ENCODE results near the gene DGCR6.
A peak's percentile ranks its signal among the peaks of the same experiment; 100 is the strongest.
"Not testable (repeated sequence)": the region's sequence is repeated elsewhere in the genome, so short reads cannot be mapped to it uniquely, and the experiment has no call there.

The DGCR6 gene

DNA sequence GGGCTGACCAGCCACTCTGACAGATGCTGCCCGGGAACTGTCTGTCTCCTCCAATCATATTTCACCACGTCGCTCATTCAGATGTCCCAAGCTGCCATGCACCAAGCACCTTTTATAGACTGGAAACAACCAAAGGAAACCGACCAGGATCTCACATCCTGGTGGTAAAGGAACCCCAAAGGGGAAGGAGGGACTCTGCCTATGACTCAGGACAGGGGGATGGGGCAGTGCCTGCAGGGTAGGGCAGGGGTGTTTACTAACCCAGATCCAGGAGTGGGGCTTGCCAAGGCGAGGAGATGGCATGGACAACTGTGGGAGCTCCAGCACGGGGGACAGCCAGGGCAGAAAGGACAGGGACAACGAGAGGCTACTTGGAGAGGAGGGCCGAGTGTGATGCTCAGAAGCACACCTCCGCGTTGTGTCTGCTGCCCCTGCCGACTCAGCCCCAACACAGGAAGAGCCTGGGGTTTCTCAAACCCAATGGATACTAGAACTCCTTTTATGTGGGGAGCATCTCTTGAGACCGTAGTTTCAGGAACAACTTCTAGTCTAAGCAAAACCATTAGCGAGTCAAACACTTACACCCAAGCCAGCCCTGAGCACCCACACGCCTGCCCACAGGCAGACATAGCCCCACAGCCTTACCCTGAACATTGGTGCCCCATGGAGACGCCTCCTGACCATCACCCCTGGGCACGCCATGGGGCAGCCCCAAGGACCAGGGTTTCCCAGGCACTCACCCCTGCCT lies 26.0 kb downstream of the DGCR6 start:
- DNase-seq (ENCODE audit: low spot score): no peak

DNA sequence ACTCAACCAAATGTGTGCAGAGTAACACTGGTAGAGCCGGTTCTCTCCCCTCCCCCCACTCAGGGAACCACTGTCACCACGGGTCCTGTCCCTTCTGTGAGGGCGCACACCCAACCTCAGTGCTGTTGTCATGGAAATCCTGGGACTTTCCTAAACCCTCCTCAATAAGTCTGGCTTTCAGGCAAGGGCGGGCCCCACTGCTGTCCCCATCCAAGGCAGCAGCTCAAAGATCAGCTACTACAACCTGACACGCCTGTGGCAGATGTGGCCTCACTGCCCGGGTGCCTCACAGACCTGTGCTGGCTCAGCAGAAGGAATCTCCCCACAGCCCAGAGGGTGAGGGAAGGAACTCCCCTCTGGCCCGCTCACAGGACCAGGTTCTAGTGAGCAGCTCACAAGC lies 27.8 kb downstream of the DGCR6 start:
- no peak for DNase-seq (ENCODE audit: low spot score)

DNA sequence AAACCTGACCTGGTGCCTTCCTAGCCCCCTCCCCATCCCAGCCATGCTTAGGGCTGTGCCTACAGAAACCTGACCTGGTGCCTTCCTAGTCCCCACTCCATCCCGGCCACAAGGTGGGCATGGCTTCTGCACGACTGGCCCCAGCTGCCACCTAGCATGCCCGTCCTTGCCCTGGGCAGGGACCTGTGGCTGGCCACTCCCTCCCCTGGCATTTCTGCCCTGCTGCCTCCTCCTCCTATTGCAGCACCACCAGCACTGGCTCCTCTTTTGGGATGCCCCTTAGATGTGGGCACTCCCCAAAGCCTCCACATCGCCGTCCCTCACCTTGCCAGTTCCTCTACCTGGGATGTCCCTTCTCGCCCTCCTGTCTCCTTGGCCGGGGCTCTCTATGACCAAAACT lies 28.6 kb downstream of the DGCR6 start:
- DNase-seq (ENCODE audit: low spot score): not testable (repeated sequence)

DNA sequence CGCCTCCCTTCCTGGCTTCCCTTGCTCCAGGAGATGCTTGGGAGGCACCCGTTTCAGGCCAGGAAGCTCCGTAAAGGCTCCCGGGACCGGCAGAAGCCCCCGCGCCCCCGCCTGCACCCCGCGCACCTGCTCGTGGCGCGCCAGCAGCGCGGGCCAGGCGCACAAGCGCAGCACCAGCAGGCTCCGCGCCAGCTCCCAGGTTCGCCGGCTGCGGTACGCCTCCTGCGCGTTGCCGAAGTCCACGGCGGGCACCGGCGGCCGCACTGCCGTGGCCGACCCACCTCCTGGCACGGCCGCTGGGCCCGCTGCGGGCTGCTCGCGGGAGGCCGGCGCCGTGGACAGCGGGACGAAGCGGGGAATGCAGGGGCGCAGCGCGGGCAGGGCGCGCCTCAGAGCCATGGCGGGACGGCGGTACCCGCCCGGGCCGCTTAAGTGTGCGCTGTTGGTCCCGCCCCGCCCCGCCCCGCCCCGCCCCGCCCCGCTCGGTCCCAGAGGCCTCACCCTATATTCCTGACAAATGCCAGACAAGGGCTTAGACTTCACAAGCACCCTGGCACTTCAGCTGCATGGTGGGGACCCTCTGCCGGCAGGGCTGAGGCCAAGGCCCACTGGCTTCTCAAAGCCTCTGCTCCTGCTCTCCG lies 29.9 kb downstream of the DGCR6 start, which contains the start of gene PRODH:
PRODH (minus strand) TSS at position 405 of the 641 bp plus-strand sequence; CDS start at position 399, 6 bp downstream.
- DNase-seq (ENCODE audit: low spot score): no peak

DNA sequence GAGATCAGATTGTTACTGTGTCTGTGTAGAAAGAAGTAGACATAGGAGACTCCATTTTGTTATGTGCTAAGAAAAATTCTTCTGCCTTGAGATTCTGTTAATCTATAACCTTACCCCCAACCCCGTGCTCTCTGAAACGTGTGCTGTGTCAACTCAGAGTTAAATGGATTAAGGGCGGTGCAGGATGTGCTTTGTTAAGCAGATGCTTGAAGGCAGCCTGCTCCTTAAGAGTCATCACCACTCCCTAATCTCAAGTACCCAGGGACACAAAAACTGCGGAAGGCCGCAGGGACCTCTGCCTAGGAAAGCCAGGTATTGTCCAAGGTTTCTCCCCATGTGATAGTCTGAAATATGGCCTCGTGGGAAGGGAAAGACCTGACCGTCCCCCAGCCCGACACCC lies 32.6 kb downstream of the DGCR6 start:
- not testable (repeated sequence) for DNase-seq (ENCODE audit: low spot score)

DNA sequence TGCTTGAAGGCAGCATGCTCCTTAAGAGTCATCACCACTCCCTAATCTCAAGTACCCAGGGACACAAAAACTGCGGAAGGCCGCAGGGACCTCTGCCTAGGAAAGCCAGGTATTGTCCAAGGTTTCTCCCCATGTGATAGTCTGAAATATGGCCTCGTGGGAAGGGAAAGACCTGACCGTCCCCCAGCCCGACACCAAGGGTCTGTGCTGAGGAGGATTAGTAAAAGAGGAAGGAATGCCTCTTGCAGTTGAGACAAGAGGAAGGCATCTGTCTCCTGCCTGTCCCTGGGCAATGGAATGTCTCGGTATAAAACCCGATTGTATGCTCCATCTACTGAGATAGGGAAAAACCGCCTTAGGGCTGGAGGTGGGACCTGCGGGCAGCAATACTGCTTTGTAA lies 41.0 kb downstream of the DGCR6 start:
- not testable (repeated sequence) for DNase-seq (ENCODE audit: low spot score)

DNA sequence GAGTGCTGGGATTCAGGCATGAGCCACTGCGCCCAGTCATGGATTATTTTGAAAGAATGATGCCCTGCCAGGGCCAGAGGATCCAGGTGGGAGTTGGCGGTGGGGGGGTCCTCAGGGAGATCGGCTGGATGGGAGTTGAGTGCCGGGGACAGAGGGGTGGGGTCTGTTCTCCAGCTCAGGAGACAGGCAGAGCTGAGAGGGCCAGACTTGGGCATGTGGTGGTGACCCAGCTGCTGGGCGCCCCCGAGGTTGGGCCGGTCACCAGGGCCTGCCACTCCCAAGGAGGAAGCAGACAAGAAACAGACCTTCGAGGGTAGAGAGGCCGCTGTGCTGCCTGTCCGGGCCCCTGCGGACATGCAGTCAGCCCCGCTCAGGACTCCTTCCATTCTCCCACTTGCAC lies 41.8 kb downstream of the DGCR6 start:
- DNase-seq (ENCODE audit: low spot score): no peak

DNA sequence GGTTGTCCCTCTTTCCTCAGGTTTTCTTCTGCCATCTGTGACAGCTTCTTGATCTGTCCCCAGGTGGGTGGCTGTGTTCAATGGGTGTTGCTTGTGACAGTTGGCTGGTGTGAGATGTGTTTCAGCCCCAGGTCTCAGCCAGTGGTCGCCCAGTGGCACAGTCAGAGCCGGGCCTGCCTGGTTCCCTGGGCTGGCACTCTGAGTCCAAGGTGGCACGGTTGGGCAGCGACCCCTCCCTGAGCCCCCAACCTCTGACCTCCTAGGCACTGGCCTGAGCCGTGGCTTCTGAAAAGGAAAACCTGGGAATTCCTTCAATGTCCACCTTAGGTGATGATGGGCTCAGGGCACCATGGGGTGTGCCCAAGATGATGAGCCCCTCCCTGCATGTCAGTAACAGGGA lies 44.0 kb downstream of the DGCR6 start:
- DNase-seq (ENCODE audit: low spot score): no peak

DNA sequence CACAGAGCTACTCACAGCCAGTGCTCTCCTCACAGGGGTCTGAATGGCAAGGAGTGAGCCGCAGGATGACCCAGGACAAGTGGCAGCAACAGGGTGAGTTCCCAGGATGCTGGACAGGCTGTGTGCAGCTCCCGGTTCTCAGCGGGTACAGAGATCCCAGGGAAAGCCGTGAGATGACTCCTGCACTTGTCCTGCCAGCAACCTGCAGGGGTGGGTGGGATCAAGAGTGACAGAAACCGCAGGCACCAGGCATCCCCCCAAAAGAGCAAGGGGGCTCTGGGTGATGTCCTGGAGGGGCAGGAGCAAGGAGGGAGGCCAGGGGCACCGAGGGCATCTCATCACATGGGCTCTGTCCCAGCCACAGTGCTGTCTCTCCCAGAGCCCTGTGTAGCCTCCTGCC lies 45.9 kb downstream of the DGCR6 start:
- DNase-seq (ENCODE audit: low spot score): no peak

DNA sequence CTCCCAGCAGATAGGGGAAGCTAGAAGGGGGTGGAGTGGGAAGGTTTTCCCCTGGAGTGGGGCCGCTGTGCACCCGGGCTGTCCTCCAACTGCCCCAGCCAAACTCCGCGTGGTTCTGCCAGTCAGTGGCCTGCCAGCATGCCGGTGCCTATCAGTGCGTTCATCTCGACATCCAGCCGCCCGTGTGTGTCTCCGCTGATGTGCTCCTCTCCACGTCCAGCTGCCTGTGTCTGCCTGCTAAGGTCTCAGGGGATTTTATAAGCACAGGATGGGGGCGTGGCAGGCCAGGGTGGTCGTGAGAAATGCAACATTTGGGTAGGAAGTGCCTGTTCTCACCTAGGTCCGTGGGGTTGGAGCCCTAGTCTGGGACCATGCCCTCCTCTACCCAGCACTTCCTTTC lies 47.0 kb downstream of the DGCR6 start:
- not testable (repeated sequence) for DNase-seq (ENCODE audit: low spot score)

DNA sequence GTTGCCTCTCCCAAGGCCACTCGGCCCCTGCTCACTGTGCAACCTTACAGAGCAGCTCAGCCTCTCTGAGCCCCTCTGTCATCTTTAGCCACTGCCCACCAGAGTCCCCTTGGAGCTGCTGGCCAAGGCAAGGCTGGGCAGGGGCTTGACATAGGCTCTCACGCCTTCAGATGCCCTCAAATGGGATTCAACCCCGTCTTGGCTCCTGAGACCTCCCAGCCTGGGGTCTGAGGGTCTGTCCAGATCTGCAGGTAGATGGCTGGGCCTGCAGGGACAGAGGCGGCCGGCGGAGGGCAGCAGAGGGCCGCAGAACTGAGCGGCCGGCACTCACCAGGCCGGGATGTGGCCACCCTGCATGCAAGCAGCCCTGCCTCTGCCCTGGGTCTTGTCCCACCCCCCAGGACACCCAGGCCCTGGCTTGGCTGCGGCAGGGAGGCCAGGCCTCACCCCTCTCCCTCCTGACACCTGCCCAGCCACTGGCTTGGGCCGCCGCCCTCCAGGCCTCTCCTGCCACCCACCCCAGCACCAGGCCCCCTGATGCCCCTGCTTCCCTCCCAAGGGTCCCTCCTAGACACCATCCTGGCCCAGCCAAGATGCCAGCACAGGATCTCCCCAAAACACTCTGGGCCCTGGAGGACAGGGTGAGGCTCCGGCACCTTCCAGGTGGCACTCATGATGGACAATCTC lies 48.3 kb downstream of the DGCR6 start:
- DNase-seq (ENCODE audit: low spot score): peak; percentile 59

DNA sequence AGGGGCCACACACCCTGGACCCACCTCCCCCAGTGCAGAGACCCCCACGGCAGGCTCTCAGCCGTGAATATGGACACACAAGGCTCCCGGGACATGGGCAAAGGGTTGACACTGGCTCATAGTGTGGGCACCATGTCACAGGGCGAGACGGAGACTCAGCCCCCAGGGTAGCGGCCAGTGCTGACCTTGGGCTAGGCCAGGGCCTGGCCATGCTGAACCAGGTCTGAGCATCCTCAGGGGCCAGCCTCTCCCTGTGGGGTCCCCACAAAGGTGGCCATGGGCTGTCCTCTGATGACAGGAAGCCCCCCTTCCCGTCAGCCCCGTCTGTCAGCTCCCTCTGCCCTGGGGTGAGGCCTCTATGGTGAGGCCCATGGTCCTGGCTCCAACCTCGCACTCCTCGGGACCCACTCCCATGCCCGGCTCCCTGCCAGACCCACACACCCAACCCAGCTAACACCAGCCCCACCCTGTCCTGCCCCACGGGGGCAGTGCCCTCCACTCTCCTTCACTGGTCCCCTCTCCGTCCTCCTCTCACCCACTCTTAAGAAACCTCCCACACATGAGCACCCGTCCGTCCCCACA lies 49.0 kb downstream of the DGCR6 start:
- DNase-seq (ENCODE audit: low spot score): no peak

DNA sequence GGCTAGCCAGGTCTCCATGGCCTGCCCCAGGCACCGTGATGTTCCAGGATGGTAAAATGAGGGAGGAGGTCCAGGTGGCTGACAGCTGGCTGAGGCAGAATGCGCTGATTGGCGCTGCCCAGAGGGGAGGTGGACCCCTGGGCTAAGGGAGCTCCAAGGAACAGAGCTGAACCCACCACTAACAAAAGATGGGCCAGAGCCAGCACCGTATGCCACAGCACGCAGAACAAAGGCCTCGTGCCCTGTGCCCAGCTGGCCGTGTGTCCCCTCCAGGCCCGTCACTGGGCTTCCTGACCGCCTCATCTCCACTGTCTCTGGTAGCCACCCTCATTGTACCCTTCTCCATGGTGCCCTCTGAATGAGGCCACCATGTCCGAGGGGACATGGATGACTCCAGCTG lies 49.6 kb downstream of the DGCR6 start:
- no peak for DNase-seq (ENCODE audit: low spot score)

DNA sequence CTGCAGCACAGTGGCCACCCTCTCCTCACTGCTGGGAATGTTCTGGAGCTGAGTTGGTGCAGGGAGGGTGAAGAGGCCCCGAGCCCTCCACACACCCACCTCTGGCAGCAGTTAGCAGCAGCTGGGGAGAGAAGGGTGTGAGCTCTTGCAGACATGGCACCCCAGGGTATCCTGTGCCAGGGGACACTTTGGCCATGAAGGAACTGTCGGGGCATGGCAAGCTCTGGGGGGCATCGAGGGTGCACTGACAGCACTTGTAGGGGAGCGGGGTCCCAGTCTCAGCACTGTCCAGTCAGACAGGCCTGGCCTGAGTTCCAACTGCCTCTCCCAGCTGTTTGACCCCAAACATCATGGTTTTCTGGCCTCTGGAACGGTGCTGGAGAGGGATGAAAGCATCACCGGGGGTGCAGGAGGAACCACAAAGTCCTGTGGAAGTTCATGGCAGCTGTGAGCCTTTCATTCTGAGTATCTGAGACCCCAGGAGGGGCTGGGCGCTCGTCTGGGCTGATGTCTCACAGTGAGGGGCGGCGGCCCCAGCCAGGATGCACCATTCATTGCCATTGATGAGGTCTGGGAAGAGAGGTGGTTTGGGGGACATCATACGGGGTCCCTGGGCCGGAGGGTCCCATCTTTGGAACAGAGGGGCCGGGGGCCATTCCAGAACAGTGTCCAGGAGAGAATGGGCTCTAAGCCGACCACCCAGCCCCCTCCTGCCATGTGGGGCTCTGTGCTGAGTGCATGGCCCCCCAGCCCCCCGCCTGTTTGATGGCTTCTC lies 50.2 kb downstream of the DGCR6 start:
- DNase-seq (ENCODE audit: low spot score): not testable (repeated sequence)

DNA sequence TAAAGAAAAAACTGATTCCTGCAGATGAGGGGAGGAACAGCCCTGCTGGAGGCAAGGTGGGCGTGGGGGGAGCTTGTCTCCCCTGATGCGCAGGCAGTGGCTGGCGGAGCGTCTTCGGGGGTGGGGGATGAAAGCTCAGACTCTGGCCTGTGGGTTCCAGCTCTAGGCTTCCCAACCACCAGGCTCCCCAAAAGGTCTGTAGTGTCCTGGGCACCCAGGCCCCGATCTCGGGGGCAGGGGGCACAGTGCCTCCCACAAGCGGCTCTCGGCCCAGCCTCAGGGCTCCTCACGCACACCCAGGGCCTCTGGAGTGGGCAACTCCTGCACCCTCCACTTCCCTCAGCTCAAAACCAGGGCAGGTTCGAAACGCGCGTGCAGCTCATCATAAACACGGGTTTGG lies 50.8 kb downstream of the DGCR6 start:
- not testable (repeated sequence) for DNase-seq (ENCODE audit: low spot score)

DNA sequence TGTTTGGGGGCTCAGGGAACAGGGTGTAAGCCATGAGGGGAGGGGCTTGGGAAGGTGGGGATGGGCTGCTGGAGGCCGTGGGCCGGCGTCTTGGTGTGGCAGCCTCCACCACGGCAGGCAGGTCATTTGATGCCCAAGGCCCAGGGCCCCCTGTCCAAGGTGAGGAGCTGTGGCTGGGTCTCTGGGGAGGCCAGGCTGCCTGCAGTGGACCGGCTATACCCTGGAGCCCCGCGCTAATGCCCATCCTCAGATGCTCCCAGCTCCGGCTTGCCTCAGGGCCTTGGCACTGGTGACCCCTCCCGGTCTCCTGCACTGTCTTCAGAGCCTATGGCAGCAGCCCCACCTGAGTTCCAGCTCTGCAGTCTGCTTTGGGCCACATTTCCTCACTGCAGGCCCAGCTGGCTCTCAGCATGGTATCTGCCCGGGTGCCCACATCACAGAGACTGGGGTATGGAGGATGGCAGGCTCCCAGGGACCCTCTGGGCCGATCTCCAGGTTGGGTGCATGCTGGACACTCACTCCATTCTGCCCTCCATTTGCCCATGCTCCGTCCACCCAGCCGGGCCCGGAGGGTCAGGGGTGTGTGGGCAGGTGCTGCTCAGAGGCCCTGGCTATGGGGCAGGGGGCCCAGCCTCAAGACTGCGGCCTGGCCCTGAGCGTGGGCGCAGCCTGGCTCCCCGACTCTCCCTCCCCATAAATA lies 51.7 kb downstream of the DGCR6 start:
- not testable (repeated sequence) for DNase-seq (ENCODE audit: low spot score)

DNA sequence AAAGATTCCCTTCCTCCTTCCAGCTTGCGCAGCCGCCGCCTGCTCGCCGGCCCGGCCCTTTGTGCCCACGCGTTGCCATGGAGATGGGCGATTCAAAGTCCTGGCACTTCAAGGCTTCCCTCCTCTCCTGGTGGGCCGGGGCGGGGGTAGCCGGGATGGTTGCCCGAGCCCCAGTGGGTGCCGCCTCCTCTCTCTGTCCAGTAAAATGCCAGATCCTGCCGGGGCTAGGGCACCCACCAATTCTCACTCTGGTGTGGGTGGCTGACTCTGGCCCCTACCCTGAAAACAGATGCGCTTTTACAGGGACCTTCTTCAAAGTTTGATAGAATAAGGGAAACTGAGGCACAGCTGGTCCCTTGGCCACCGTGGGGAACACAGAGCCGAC lies 52.2 kb downstream of the DGCR6 start:
- not testable (repeated sequence) for DNase-seq (ENCODE audit: low spot score)

DNA sequence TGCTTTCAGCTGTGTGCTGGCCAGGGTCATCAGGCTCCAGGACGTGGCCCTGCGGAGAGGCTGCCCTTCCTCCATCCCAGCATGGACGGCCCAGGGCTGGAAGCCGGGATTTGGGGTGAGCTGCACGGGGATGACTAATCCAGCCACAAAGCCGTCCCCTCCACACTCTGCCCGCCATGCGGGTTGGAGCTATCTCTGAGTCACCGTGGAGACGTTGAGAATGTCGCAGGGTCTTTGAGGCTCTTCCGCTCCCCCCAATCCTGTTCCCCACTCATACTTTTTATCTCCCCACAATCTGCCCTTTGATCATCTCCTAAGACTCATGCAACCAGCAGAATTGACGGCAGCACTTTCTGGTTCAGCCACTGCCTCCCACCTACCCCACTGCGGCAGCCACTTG lies 52.6 kb downstream of the DGCR6 start:
- DNase-seq (ENCODE audit: low spot score): not testable (repeated sequence)

DNA sequence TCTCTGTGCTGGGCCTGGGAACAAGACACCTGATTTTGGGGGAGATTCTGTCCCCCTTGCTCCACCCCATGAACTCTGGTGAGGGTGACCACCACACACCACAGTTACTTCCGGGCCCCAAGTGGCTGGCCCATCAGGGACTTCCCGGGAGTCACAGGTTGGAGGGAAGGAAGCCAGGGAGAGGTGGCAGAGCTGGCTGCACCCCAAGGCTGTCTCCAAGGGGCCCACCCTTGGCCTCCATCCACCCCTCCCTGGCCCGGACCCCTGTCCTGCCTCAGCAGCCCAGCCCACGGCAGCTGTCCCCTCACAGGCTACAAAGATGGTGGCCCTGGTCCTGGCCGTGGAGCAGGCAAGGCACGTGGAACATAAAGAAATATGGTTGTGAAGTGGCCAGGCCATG lies 53.1 kb downstream of the DGCR6 start:
- DNase-seq (ENCODE audit: low spot score): not testable (repeated sequence)

DNA sequence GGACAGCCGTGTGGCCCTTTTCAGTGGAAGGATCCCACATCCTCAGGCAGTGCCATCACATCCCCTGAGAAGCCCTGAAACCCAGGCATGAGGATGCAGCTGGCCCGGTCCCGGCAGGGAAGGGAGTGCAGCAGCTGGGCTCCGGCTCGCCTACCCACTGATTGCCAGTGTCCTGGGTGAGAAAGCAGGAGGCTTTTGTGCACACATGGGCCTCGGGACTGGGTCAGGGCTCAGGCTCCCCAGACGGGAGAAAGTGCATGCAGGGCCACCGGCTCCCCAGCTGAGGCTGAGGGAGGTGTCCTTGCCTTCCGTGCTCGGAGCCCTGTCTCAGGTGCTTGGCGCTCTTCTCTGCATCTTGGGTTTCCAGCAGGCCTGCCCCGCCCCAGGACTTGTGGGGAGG lies 53.6 kb downstream of the DGCR6 start:
- DNase-seq (ENCODE audit: low spot score): not testable (repeated sequence)

DNA sequence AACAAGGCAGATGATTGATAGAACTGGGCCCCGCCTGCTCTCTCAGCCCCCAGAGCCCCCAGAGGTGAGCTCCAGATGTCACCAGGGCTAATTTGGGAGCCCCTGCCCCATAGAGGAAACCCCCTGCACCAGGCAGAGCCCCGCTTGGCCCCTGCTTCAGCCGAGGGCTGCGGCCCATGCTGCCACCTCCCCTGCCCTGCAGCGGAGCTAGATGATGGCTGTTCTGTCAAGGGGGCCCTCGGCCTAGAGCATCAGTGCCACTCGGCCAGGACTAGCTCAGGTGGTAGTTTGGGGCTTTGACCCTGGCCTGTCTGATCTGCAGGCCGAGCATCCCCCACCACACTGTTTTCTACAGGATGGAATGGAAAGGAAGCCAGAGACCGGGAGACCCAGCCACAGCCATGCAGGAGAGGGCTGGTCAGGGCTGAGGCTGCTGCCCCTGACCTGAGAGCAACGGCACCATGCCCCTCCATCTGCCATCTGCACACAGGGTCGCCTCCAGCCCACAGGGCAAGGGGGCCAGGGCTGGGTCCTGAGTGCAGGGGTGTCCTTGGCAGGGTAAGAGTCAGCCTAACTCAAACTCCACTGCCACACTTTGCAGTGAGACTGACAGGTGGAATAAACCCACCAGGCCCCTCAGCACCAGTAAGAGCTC lies 54.2 kb downstream of the DGCR6 start:
- DNase-seq (ENCODE audit: low spot score): not testable (repeated sequence)
